Naive thymus-derived CD4-positive, alpha-beta T cell (primary cell): ENCODE data around the gene IRAK3. TPM values are rescaled to one million over a fixed set of nuclear protein-coding genes. Genes with fewer than 3 reads are reported as not detected.
"Not testable (repeated sequence)": the region's sequence is repeated elsewhere in the genome, so short reads cannot be mapped to it uniquely, and the experiment has no call there.

Experiments
- ATAC-seq: fragments of 150-1000 bp; cut with Tn5 transposase; 2 replicates; pipeline ENCODE4 v1.10.0; 2021; ENCODE audit warnings: mild to moderate bottlenecking, moderate library complexity
- CTCF ChIA-PET: fragments of 350-600 bp; sonication (Branson Sonifier 250); formaldehyde crosslinking; loops from one replicate; lab custom pipeline; 2021; ENCODE audit warnings: antibody characterized with exemption; lab: Charles Lee
- POLR2A ChIA-PET: fragments of 350-600 bp; sonication (Branson Sonifier 250); formaldehyde crosslinking; loops from one replicate; lab custom pipeline; 2021; ENCODE audit warnings: antibody characterized with exemption, inconsistent platforms; lab: Charles Lee
- DNase-seq, 9 donors: peaks; one replicate each; pipeline versions ENCODE4 v3.0.0 to v3.0.0-alpha.2; 2020 to 2022; ENCODE audit warnings: mixed read lengths in 1 of 9
- H3K27ac ChIP-seq: one replicate; pipeline ENCODE4 v1.7.0; 2013; ENCODE audit warnings: mild to moderate bottlenecking, low read depth, low read length, moderate library complexity
- H3K27me3 ChIP-seq, 2 donors: one replicate each; pipeline ENCODE4 v1.7.0; 2013; ENCODE audit warnings: low read length in 2 of 2, mild to moderate bottlenecking in 2 of 2, moderate library complexity in 2 of 2; ENCODE audit not compliant: control insufficient read depth in 2 of 2, insufficient read depth in 2 of 2
- H3K36me3 ChIP-seq, 3 experiments: 1 replicate in 2 of 3; 2 replicates in 1 of 3; pipeline ENCODE4 v1.7.0; 2013; ENCODE audit warnings: low read length in 3 of 3, mild to moderate bottlenecking in 3 of 3, moderate library complexity in 1 of 3; ENCODE audit not compliant: insufficient read depth in 3 of 3, control insufficient read depth in 2 of 3
- H3K4me1 ChIP-seq, 2 donors: one replicate each; pipeline ENCODE4 v1.7.0; 2013; ENCODE audit warnings: low read length in 2 of 2, mild to moderate bottlenecking in 2 of 2, moderate library complexity in 1 of 2; ENCODE audit not compliant: control insufficient read depth in 2 of 2, insufficient read depth in 2 of 2
- H3K4me3 ChIP-seq: 2 replicates; pipeline ENCODE4 v1.7.0; 2013; ENCODE audit warnings: mild to moderate bottlenecking, low read length
- H3K9me3 ChIP-seq, 3 experiments: 1 replicate in 2 of 3; 2 replicates in 1 of 3; pipeline ENCODE4 v1.7.0; 2013; ENCODE audit warnings: low read length in 3 of 3; ENCODE audit not compliant: control insufficient read depth in 2 of 3
- H3K27ac Mint-ChIP-seq, 9 donors: one replicate each; pipeline ENCODE4 v1.8.0; 2020 to 2022; ENCODE audit warnings: mixed read lengths in 9 of 9, mild to moderate bottlenecking in 8 of 9, moderate library complexity in 5 of 9, inconsistent platforms in 2 of 9
- H3K27me3 Mint-ChIP-seq, 5 donors: one replicate each; pipeline ENCODE4 v1.8.0; 2021 to 2022; ENCODE audit warnings: mixed read lengths in 5 of 5, mild to moderate bottlenecking in 1 of 5
- H3K36me3 Mint-ChIP-seq, 5 donors: one replicate each; pipeline ENCODE4 v1.8.0; 2020 to 2022; ENCODE audit warnings: mixed read lengths in 5 of 5, mild to moderate bottlenecking in 3 of 5, inconsistent platforms in 1 of 5
- H3K4me1 Mint-ChIP-seq, 7 donors: one replicate each; pipeline ENCODE4 v1.8.0; 2020 to 2022; ENCODE audit warnings: mixed read lengths in 7 of 7, mild to moderate bottlenecking in 3 of 7, inconsistent platforms in 1 of 7
- H3K4me3 Mint-ChIP-seq, 10 donors: one replicate each; pipeline ENCODE4 v1.8.0; 2020 to 2022; ENCODE audit warnings: mild to moderate bottlenecking in 10 of 10, mixed read lengths in 10 of 10, moderate library complexity in 6 of 10, inconsistent platforms in 2 of 10
- H3K9me3 Mint-ChIP-seq, 11 donors: one replicate each; pipeline ENCODE4 v1.8.0; 2020 to 2022; ENCODE audit warnings: mixed read lengths in 11 of 11, mild to moderate bottlenecking in 4 of 11, inconsistent platforms in 1 of 11, moderate library complexity in 1 of 11
- intact Hi-C, 2 donors: fragments of 100-400 bp; cut with micrococcal nuclease; formaldehyde crosslinking; loops; one replicate each; pipeline ENCODE4 v1.15.1; 2023
- polyA plus RNA-seq, 2 donors: library from polyadenylated mRNA; unstranded; fragments of 300-500 nt; fragmentation: Illumina TruSeq; gene quantifications; one replicate each; pipeline ENCODE4 v1.2.3, GENCODE V29; 2021
- total RNA-seq, 6 experiments: library from RNA in 5 of 6; stranded (reverse) in 5 of 6; gene quantifications; 1 replicate in 5 of 6; 2 replicates in 1 of 6; pipeline ENCODE4 v1.2.3 and lab custom pipeline; 2021 to 2026

IRAK3 gene
- total and polyA plus RNA-seq, 7 experiments from 2014 or later = 0.19 to 28.8 (median 1.9) TPM; not detected in 2

GRCh38 chr12:66174391-66175325 is 14.4 kb upstream of the IRAK3 start:
- H3K9me3 ChIP-seq, H3K27me3 ChIP-seq, H3K27ac Mint-ChIP-seq, DNase-seq, H3K36me3 Mint-ChIP-seq, H3K4me3 ChIP-seq, intact Hi-C loops, H3K27ac ChIP-seq, H3K4me1 ChIP-seq, ATAC-seq, CTCF ChIA-PET, H3K9me3 Mint-ChIP-seq, H3K36me3 ChIP-seq, H3K4me3 Mint-ChIP-seq: not testable (repeated sequence)
- H3K27me3 Mint-ChIP-seq = peaks cover 0 to 29% (median 21%) of the 10 kb centered on the region in 5 donors
- peaks cover 0 to 13% (median 11%) of the 10 kb centered on the region in 7 donors for H3K4me1 Mint-ChIP-seq
- POLR2A ChIA-PET = interaction anchor here (0.9 kb wide), 1 partner anchor 129 kb away, joined by 3 read pairs; no protein-coding TSS in a partner anchor

- Histone ChIP-seq H3K27me3 (no peaks in the 10 kb centered on the region), H3K9me3 (no peaks in the 10 kb centered on the region), H3K4me3 (no peak overlapping the region), H3K27ac (no peak overlapping the region), H3K36me3 (no peaks in the 10 kb centered on the region), H3K4me1 (no peaks in the 10 kb centered on the region)
- H3K36me3 Mint-ChIP-seq = peaks cover 0 to 3% (median 0%) of the 10 kb centered on the region in 5 donors
- ChIA-PET POLR2A (interaction anchor here (0.7 kb wide), 1 partner anchor 9 kb away, joined by 3 read pairs; no protein-coding TSS in a partner anchor), CTCF (no interaction called here)
- no peaks in the 10 kb centered on the region for H3K9me3 Mint-ChIP-seq
- DNase-seq (no peak), ATAC-seq (no peak)
- no peak overlapping the region for H3K4me3 Mint-ChIP-seq
- no peak overlapping the region for H3K27ac Mint-ChIP-seq
- H3K27me3 Mint-ChIP-seq = peaks cover 0 to 33% (median 21%) of the 10 kb centered on the region in 5 donors
- H3K4me1 Mint-ChIP-seq = peaks cover 0 to 6% (median 0%) of the 10 kb centered on the region in 7 donors
- intact Hi-C loops = no loop called here
Measured at GRCh38 chr12:66176105-66176900, 12.7 kb upstream of the IRAK3 start.

- DNase-seq = no peak
- no peak overlapping the region for H3K4me3 Mint-ChIP-seq
- H3K36me3 Mint-ChIP-seq = peaks cover 4 to 15% (median 12%) of the 10 kb centered on the region in 5 donors
- intact Hi-C loops = no loop called here
- Histone ChIP-seq H3K27ac (no peak overlapping the region), H3K4me3 (no peak overlapping the region), H3K4me1 (no peaks in the 10 kb centered on the region), H3K27me3 (peaks cover 0 to 4% of the 10 kb centered on the region in 2 donors), H3K9me3 (no peaks in the 10 kb centered on the region), H3K36me3 (no peaks in the 10 kb centered on the region)
- peaks cover 0 to 12% (median 6%) of the 10 kb centered on the region in 11 donors for H3K9me3 Mint-ChIP-seq
- peaks cover 0 to 10% (median 1%) of the 10 kb centered on the region in 7 donors for H3K4me1 Mint-ChIP-seq
- ChIA-PET POLR2A (interaction anchor here (1.0 kb wide), 1 partner anchor 52 kb away, joined by 3 read pairs; no protein-coding TSS in a partner anchor), CTCF (no interaction called here)
- ATAC-seq = no peak
- peaks cover 47 to 57% (median 51%) of the 10 kb centered on the region in 5 donors for H3K27me3 Mint-ChIP-seq
- H3K27ac Mint-ChIP-seq = no peak overlapping the region
Measured at GRCh38 chr12:66182956-66183355, 6.1 kb upstream of the IRAK3 start.

DNA sequence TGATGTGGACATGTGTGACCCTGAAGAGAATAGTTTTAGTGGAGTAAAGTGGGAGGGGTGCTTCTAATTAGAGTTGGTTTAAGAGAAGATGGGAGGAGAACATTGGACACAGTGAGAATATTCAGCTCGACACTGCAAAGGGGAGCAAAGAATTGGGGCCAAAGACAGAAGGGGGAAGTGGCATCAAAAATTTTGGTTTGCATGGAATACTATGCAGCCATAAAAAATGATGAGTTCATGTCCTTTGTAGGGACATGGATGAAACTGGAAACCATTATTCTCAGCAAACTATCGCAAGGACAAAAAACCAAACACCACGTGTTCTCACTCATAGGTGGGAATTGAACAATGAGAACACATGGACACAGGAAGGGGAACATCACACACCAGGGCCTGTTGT is 4.2 kb upstream of the IRAK3 start:
- CTCF ChIA-PET, H3K4me3 ChIP-seq, H3K4me3 Mint-ChIP-seq, H3K27ac ChIP-seq, DNase-seq, intact Hi-C loops, H3K36me3 ChIP-seq, H3K4me1 ChIP-seq, H3K9me3 ChIP-seq, ATAC-seq, POLR2A ChIA-PET, H3K27ac Mint-ChIP-seq, H3K27me3 ChIP-seq: not testable (repeated sequence)
- peaks cover 0 to 19% (median 8%) of the 10 kb centered on the region in 7 donors for H3K4me1 Mint-ChIP-seq
- H3K9me3 Mint-ChIP-seq = peaks cover 0 to 12% (median 6%) of the 10 kb centered on the region in 11 donors
- H3K36me3 Mint-ChIP-seq = peaks cover 4 to 16% (median 12%) of the 10 kb centered on the region in 5 donors
- H3K27me3 Mint-ChIP-seq = peaks cover 47 to 64% (median 53%) of the 10 kb centered on the region in 5 donors

GRCh38 chr12:66187036-66187435 is 2.0 kb upstream of the IRAK3 start:
- H3K4me1 Mint-ChIP-seq = peaks cover 0 to 24% (median 8%) of the 10 kb centered on the region in 7 donors
- peak overlapping the region in 7 of 10 donors; percentile 44 to 81 (median 57) for H3K4me3 Mint-ChIP-seq
- no peaks in the 10 kb centered on the region for H3K9me3 ChIP-seq
- intact Hi-C loops = no loop called here
- H3K4me3 ChIP-seq = no peak overlapping the region
- H3K4me1 ChIP-seq = peaks cover 0 to 5% of the 10 kb centered on the region in 2 donors
- ChIA-PET CTCF (no interaction called here), POLR2A (no interaction called here)
- ATAC-seq (no peak), DNase-seq (no peak)
- no peaks in the 10 kb centered on the region for H3K36me3 ChIP-seq
- H3K27ac ChIP-seq = no peak overlapping the region
- peaks cover 4 to 16% (median 14%) of the 10 kb centered on the region in 5 donors for H3K36me3 Mint-ChIP-seq
- peak overlapping the region in 1 of 9 donors; percentile 27 for H3K27ac Mint-ChIP-seq
- peaks cover 9% of the 10 kb centered on the region in 2 donors for H3K27me3 ChIP-seq
- H3K27me3 Mint-ChIP-seq = peaks cover 64 to 86% (median 71%) of the 10 kb centered on the region in 5 donors
- peaks cover 0 to 12% (median 6%) of the 10 kb centered on the region in 11 donors for H3K9me3 Mint-ChIP-seq

DNA sequence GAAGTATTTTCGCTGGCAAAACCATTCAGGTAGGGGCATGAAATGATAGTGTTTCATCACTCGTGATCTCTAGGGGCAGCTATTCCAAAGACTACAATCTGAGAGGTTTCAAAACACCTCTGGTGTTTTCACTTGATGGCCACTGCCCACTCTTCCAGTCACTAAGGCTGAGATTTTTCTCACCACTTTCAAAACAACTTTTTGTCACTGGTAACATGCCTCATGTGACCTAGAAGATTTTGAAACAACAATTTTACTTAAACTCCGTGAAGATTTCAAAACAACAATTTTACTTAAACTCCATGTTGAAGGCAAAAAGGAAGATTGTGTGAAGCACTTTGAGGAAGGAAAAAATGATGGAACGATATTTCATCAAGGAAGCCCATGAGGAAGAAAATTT is 1.2 kb upstream of the IRAK3 start:
- Mint-ChIP-seq H3K4me1 (peaks cover 0 to 24% (median 8%) of the 10 kb centered on the region in 7 donors), H3K4me3 (peak overlapping the region in 9 of 10 donors; percentile 39 to 88 (median 81)), H3K9me3 (peaks cover 0 to 12% (median 6%) of the 10 kb centered on the region in 11 donors), H3K27ac (peak overlapping the region in 1 of 9 donors; percentile 7), H3K36me3 (peaks cover 4 to 16% (median 14%) of the 10 kb centered on the region in 5 donors), H3K27me3 (peaks cover 57 to 79% (median 67%) of the 10 kb centered on the region in 5 donors)
- H3K36me3 ChIP-seq = no peaks in the 10 kb centered on the region
- peaks cover 9% of the 10 kb centered on the region in 2 donors for H3K27me3 ChIP-seq
- no peak overlapping the region for H3K4me3 ChIP-seq
- intact Hi-C loops = loop anchor here in 1 of 2 donors (2.0 kb wide), 1 partner anchor 19 kb away; the partner anchor contains the start of gene TMBIM4
- no peaks in the 10 kb centered on the region for H3K9me3 ChIP-seq
- DNase-seq = no peak
- ATAC-seq = no peak
- ChIA-PET CTCF (no interaction called here), POLR2A (no interaction called here)
- H3K4me1 ChIP-seq = peaks cover 0 to 5% of the 10 kb centered on the region in 2 donors
- H3K27ac ChIP-seq = no peak overlapping the region
